GM18907 (cell line): ENCODE data around the gene LPCAT2.
A peak's percentile ranks its signal among the peaks of the same experiment; 100 is the strongest.

Source experiments
- ATAC-seq: cut with Tn5 transposase; IDR thresholded peaks from one replicate; pipeline ENCODE4 v1.9.1; 2021; ENCODE audit warnings: mild to moderate bottlenecking, moderate library complexity; ENCODE audit not compliant: unreplicated experiment

LPCAT2 gene, protein sequence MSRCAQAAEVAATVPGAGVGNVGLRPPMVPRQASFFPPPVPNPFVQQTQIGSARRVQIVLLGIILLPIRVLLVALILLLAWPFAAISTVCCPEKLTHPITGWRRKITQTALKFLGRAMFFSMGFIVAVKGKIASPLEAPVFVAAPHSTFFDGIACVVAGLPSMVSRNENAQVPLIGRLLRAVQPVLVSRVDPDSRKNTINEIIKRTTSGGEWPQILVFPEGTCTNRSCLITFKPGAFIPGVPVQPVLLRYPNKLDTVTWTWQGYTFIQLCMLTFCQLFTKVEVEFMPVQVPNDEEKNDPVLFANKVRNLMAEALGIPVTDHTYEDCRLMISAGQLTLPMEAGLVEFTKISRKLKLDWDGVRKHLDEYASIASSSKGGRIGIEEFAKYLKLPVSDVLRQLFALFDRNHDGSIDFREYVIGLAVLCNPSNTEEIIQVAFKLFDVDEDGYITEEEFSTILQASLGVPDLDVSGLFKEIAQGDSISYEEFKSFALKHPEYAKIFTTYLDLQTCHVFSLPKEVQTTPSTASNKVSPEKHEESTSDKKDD

DNA sequence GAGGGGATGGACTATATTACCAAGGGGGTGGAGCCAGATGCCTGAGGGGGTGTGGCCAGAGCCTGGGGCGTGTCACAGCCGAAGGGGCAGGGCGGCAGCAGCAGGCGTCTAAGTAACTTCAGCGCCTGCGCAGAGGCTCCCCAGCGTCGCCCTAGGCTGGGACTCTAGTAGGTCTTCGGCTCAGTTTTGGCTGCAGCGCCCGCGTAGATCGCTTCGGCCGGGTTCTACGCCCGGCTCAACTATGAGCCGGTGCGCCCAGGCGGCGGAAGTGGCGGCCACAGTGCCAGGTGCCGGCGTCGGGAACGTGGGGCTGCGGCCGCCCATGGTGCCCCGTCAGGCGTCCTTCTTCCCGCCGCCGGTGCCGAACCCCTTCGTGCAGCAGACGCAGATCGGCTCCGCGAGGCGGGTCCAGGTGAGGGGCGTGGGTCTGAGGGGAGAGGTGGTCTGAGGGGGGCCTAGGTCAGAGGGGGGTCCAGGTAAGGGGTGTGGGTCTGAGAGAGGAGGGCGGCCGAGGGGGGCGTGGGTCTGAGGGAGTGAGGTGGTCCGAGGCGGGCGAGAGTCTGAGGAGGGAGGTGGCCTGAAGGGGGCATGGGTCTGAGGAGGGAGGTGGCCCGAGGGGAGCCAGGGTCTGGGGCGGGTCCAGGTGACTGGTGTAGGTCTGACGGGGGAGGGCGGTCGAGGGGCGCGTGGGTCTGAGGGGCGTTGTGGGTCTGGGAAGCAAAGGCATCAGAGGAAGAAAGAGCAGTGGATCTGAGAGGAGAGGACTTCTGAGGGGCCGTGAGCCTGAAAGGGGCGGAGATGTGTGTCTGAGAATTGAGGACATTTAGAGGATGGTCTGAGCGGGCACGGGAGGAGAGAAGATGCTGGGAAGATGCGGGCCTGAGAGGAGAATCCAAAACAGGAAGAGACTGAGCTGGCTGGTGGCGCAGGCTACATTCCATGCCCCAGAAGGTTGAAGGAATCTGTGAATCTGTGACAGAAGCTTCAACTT lies at the start of gene LPCAT2:
TSS of gene LPCAT2 (plus strand) at position 132 of the 991 bp plus-strand sequence. CDS start at position 242, 110 bp downstream.
- peak; percentile 58 for ATAC-seq

- no peak for ATAC-seq
These were observed 46.6 kb upstream of the LPCAT2 start for GRCh38 chr16:55462241-55462640.

DNA sequence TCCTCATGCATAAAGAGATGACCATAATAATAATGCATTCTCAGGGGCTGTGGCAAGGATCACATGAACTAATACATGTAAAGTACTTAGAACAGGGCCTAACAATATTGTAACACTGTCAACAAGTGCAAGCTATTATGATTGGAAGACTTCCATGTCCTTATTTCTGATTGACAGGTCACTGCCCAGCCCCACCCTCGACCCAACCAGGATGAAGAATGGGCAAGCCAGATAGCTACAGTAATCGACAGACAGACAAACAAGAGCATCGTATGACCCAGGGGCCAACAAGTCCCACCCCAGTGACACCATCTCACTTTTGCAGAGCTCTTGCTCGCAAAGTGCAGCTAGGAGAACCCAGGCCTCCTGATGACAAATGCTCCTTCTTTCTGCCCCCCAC lies 44.5 kb upstream of the LPCAT2 start:
- ATAC-seq, result no peak

- ATAC-seq, result peak; percentile 90
These were observed 43.6 kb upstream of the LPCAT2 start for GRCh38 chr16:55465077-55465896.

- no peak for ATAC-seq
These were observed 42.7 kb upstream of the LPCAT2 start for GRCh38 chr16:55466209-55466608.

GRCh38 chr16:55467898-55468297 lies 41.0 kb upstream of the LPCAT2 start:
- no peak for ATAC-seq

- ATAC-seq, result no peak
These were observed 40.4 kb upstream of the LPCAT2 start for GRCh38 chr16:55468352-55468990.

DNA sequence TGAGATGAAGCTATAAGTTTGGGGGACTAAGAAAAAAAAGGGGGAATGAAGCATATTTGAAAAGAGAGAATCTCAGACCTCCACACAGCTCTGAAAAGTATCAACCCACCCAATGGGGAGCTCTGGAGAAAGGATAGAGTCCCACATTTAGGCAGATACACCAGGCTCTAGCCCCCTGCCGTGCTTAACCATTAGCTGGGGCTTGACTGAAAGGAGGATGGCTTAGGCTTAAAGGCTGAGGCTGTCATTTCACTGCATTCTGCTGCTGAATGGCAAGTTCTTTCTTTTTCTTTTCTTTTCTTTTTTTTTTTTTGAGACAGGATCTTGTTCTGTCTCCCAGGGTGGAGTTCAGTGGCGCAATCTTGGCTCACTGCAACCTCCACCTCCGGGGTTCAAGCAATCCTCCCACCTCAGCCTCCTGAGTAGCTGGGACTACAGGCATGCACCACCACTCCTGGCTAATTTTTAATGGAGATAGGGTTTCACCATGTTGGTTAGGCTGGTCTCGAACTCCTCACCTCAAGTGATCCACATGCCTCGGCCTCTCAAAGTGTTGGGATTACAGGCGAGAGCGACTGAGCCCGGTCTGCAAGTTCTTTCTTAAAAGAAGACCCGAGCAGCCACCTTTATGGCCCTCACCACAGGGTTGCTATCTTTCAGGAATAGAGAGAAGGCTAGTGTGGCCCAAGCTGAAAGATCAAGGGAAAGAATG lies 38.9 kb upstream of the LPCAT2 start:
- no peak for ATAC-seq

DNA sequence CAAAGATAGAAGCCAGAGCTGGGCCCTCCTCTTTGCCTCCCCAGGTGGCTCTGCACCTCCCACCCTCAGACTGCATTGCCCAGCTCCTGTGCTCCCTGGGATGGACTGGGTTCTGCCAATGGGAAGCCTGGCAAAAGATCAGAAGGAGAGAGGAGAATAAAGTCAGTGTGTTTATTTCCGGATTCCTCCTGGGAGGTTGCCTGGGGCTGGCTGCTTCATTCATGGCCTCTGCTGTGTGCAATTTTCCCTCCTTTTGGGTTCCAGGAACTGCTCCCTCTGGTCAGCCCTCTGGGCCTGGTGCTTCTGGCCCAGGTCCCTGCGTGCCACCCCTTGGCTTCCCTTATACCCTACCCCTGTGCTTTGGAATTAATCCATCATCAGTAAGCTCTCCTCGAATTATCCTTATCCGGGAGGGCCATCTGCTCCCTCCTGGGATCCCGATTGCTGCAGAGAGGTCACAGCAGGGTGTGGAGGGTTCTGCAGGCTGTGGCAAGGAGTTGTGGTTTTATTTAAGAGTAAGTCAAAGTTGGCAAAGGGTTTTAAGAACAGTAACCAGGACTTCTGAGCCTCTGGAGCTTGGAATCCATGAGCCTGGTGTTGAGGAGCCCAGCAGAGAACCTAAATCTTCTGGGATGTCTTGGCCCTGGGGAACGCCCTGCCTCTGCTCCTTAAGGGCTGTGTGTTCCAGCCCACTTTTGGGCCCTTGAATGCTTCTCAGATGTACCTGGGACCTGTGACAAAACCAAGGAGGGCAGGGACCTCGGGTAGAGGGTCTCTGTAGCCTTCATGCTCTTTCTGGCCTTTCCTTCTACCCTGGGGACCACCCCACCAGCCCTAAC lies 38.1 kb upstream of the LPCAT2 start:
- ATAC-seq, result no peak

GRCh38 chr16:55471448-55472097 lies 37.3 kb upstream of the LPCAT2 start:
- peak; percentile 57 for ATAC-seq

DNA sequence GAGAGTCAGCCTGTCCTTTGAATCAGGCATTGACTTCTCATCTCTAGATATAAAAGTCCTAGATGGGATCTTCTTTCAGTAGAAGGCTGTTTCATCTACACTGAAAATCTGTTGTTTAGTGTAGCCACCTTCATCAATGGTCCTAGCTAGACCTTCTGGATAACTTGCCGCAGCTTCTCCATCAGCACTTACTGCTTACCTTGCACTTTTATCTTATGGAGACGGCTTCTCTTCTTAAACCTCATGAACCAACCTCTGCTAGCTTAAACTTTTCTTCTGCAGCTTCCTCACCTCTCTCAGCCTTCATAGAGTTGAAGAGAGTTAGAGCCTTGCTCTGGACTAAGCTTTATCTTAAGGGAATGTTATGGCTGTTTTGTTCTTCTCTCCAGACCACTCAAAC lies 35.3 kb upstream of the LPCAT2 start:
- no peak for ATAC-seq

- ATAC-seq, result no peak
These were observed 34.1 kb upstream of the LPCAT2 start for GRCh38 chr16:55474821-55475220.

DNA sequence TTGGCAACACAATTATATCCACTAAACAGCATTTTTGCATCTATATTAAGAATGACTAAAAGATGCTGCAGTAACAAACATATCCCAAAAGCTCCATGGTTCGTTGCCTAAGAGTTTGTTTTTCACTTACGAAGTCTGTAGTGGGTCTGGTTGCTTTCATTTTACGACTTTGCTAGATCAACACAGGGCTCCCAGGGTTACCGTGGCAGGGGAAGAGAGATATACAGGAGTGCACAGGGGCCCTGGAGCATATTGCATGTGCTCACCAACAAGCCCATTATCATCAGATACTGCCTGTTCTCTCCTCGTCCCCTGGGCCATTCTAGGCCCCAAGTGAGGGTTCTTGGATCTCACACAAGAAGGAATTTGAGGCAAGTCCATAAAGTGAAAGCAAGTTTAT lies 33.0 kb upstream of the LPCAT2 start:
- ATAC-seq, result no peak

DNA sequence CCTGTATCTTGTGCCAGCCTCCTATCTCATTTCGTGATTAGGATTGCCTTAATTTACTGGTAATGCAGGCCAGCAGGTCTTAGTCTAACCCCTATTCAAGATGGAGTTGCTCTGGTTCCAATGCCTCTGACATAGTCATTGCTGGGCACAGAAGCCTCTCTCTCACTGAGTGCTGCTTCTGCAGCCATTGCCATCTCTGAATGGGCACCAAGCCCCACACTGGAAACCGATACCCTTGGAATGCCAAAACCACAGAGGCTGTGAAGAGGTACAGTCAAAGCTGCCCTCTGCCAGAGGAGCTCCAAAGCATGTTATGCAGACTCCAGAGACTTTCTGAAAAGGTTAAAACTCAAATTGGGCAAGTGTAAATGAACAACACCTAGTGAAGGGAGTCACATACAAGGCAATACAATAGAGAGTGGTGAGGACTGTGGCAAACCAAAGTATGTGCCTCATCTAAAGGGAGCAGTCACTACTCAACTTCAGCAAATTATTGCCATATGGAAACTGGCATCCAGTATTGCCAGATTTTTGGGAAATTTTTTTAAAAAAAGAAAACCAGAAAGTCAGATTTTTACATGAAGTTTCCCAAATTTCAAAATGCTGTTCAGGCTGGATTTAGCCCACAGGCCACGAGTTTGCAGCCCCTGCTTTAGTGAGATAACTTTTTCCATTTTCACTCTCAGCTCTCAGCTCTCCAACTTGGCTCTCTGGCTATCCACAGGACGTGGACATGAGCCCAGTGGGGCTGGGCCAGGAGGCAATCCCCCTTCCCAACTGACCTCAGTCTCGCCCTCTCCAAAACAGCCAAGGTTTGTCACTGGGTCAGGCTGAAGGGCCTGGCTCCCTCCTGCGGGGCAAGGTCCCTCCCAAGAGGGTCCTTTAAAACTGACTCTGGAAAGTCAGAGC lies 32.0 kb upstream of the LPCAT2 start:
- no peak for ATAC-seq

- no peak for ATAC-seq
These were observed 31.1 kb upstream of the LPCAT2 start for GRCh38 chr16:55477736-55478135.

DNA sequence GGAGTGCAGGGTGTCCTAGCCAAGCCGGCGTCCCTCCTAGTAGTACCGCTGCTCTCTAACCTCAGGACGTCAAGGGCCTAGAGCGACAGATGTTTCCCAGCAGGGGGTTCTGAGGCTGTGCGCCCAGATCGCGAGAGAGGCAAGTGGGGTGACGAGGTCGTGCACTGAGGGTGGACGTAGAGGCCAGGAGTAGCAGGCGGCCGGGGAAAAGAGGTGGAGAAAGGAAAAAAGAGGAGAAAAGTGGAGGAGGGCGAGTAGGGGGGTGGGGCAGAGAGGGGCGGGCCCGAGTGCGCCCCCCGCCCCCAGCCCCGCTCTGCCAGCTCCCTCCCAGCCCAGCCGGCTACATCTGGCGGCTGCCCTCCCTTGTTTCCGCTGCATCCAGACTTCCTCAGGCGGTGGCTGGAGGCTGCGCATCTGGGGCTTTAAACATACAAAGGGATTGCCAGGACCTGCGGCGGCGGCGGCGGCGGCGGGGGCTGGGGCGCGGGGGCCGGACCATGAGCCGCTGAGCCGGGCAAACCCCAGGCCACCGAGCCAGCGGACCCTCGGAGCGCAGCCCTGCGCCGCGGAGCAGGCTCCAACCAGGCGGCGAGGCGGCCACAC lies 29.9 kb upstream of the LPCAT2 start, which contains the start of gene MMP2:
TSS of gene MMP2 (plus strand) at position 372 of the 603 bp plus-strand sequence. CDS start 282 bp downstream, outside the sequence.
- ATAC-seq, result no peak
